Measurements from ENCODE around the gene PTH1R.

PTH1R gene

DNA sequence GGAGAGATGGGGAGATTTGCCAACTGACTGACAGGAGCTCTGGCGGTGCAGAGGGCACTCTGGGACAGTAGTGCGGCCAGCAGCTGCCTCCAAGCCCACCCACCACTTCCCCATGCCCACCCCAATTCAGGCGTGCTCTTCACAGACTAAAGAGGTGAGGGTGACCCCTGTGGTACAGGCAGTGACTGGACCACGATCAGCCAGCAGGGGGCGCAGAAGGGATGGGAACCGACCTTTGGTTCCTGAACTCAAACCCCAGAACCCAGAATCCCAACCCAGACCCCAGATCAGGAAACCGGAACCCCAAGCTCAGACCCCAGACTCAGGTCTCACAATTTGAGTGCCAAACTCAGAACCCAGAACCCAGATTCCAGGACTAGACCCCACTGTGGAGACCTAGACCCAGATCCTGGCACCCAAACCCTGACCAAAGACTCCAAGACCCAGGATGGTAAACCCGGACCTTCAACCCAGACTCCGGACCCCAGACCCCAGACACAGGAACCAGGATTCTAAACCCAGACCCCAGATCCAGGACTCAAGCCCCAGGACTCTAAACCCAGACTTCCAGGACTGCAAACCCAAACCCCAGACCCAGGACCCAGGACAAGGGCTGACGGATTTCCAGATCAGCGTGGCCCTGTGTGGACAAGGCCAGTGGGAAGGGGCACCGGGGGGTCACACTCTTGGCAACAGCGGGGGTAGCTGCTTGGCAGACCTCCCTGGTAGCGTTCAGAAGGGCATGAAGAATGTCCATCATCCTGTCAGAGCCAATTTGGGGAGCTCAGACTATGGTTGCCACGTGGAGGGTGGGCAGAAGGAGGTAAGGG lies 10.6 kb upstream of the PTH1R start:
- no peaks in the 10 kb centered on the region for H3K36me3 ChIP-seq (ENCODE audit: low read depth)
- no peaks in the 10 kb centered on the region for H3K9me3 ChIP-seq (ENCODE audit: severe bottlenecking)
- DNase-seq (ENCODE audit: low spot score) (no peak), ATAC-seq (ENCODE audit: low read depth) (peak; percentile 48; the same call in 1 of the 3 replicates)
- no peak overlapping the region for H3K27ac ChIP-seq (ENCODE audit: poor library complexity, severe bottlenecking)
- no peaks in the 10 kb centered on the region for H3K4me1 ChIP-seq (ENCODE audit: insufficient read depth, poor library complexity, severe bottlenecking)
- peak; percentile 81 for TF ChIP-seq CTCF (IDR thresholded peaks at IDR 0.05; ENCODE audit: poor library complexity, severe bottlenecking)
- no peaks in the 10 kb centered on the region for H3K27me3 ChIP-seq (ENCODE audit: insufficient read depth, poor library complexity, severe bottlenecking)
- H3K4me3 ChIP-seq (ENCODE audit: severe bottlenecking), result no peak overlapping the region

- Histone ChIP-seq H3K36me3 (ENCODE audit: low read depth) (no peaks in the 10 kb centered on the region), H3K4me1 (ENCODE audit: insufficient read depth, poor library complexity, severe bottlenecking) (no peaks in the 10 kb centered on the region), H3K4me3 (ENCODE audit: severe bottlenecking) (no peak overlapping the region), H3K27ac (ENCODE audit: poor library complexity, severe bottlenecking) (no peak overlapping the region), H3K9me3 (ENCODE audit: severe bottlenecking) (no peaks in the 10 kb centered on the region), H3K27me3 (ENCODE audit: insufficient read depth, poor library complexity, severe bottlenecking) (no peaks in the 10 kb centered on the region)
- ATAC-seq (ENCODE audit: low read depth) (no peak), DNase-seq (ENCODE audit: low spot score) (no peak)
- TF ChIP-seq CTCF (IDR thresholded peaks at IDR 0.05; ENCODE audit: poor library complexity, severe bottlenecking), result no peak
These were observed 10.0 kb upstream of the PTH1R start for GRCh38 chr3:46867550-46867898.

- no peak for TF ChIP-seq CTCF (IDR thresholded peaks at IDR 0.05; ENCODE audit: poor library complexity, severe bottlenecking)
- Histone ChIP-seq H3K36me3 (ENCODE audit: low read depth) (no peaks in the 10 kb centered on the region), H3K9me3 (ENCODE audit: severe bottlenecking) (no peaks in the 10 kb centered on the region), H3K27ac (ENCODE audit: poor library complexity, severe bottlenecking) (no peak overlapping the region), H3K4me3 (ENCODE audit: severe bottlenecking) (no peak overlapping the region), H3K4me1 (ENCODE audit: insufficient read depth, poor library complexity, severe bottlenecking) (no peaks in the 10 kb centered on the region), H3K27me3 (ENCODE audit: insufficient read depth, poor library complexity, severe bottlenecking) (no peaks in the 10 kb centered on the region)
- ATAC-seq (ENCODE audit: low read depth) (no peak), DNase-seq (ENCODE audit: low spot score) (no peak)
These were observed 9.2 kb upstream of the PTH1R start for GRCh38 chr3:46868287-46868686.

DNA sequence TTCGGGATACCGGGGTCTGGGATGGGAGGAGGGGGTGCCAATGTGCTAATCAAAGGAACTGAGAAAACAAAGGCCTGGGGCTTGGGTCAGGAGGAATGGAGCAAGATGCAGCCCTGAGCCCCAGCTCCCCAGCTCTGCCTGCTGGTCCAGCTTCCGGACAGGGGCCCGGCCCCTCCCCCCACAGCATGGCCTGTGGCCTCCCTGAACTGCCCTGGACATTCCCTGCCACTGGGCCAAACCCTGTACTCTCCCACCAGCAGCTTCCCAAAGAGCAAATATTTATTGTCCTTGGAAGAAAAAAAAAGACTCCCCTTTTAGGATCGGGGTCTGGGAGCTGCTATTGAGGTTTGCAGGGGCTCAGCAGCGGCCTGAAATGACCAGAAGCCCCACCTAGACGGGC lies 8.6 kb upstream of the PTH1R start:
- H3K36me3 ChIP-seq (ENCODE audit: low read depth), result no peaks in the 10 kb centered on the region
- H3K27me3 ChIP-seq (ENCODE audit: insufficient read depth, poor library complexity, severe bottlenecking), result no peaks in the 10 kb centered on the region
- TF ChIP-seq CTCF (IDR thresholded peaks at IDR 0.05; ENCODE audit: poor library complexity, severe bottlenecking), result no peak
- ATAC-seq (ENCODE audit: low read depth), result no peak
- H3K9me3 ChIP-seq (ENCODE audit: severe bottlenecking), result no peaks in the 10 kb centered on the region
- DNase-seq (ENCODE audit: low spot score), result no peak
- no peaks in the 10 kb centered on the region for H3K4me1 ChIP-seq (ENCODE audit: insufficient read depth, poor library complexity, severe bottlenecking)
- no peak overlapping the region for H3K4me3 ChIP-seq (ENCODE audit: severe bottlenecking)
- no peak overlapping the region for H3K27ac ChIP-seq (ENCODE audit: poor library complexity, severe bottlenecking)

GRCh38 chr3:46869440-46869839 lies 8.1 kb upstream of the PTH1R start:
- no peak for DNase-seq (ENCODE audit: low spot score)
- no peaks in the 10 kb centered on the region for H3K4me1 ChIP-seq (ENCODE audit: insufficient read depth, poor library complexity, severe bottlenecking)

More at GRCh38 chr3:46869440-46869839, 8.1 kb upstream of the PTH1R start:
- Histone ChIP-seq H3K9me3 (ENCODE audit: severe bottlenecking) (no peaks in the 10 kb centered on the region), H3K27ac (ENCODE audit: poor library complexity, severe bottlenecking) (no peak overlapping the region), H3K4me3 (ENCODE audit: severe bottlenecking) (no peak overlapping the region), H3K36me3 (ENCODE audit: low read depth) (no peaks in the 10 kb centered on the region), H3K27me3 (ENCODE audit: insufficient read depth, poor library complexity, severe bottlenecking) (no peaks in the 10 kb centered on the region)
- ATAC-seq (ENCODE audit: low read depth), result no peak
- TF ChIP-seq CTCF (IDR thresholded peaks at IDR 0.05; ENCODE audit: poor library complexity, severe bottlenecking), result no peak
